Activated naive CD4-positive, alpha-beta T cell treated with anti-CD3 and anti-CD28 coated beads for 36 hours (primary cell): ENCODE measurements around the gene PFDN4. TPM values are rescaled to one million over a fixed set of nuclear protein-coding genes. Genes with fewer than 3 reads are reported as not detected.

ENCODE experiments used
- CTCF ChIA-PET: fragments of 350-600 bp; sonication (Branson Sonifier 250); formaldehyde crosslinking; loops from one replicate; lab custom pipeline; 2021; ENCODE audit warnings: antibody characterized with exemption; lab: Charles Lee
- DNase-seq: peaks from one replicate; pipeline ENCODE4 v3.0.0-alpha.2; 2020
- H3K27ac Mint-ChIP-seq: one replicate; pipeline ENCODE4 v1.8.0; 2021; ENCODE audit warnings: mild to moderate bottlenecking, mixed read lengths
- H3K27me3 Mint-ChIP-seq: one replicate; pipeline ENCODE4 v1.8.0; 2021; ENCODE audit warnings: low read depth, mixed read lengths
- H3K36me3 Mint-ChIP-seq: one replicate; pipeline ENCODE4 v1.8.0; 2021; ENCODE audit warnings: low read depth, mixed read lengths
- H3K4me1 Mint-ChIP-seq: one replicate; pipeline ENCODE4 v1.8.0; 2021; ENCODE audit warnings: low read depth, mixed read lengths
- H3K4me3 Mint-ChIP-seq: one replicate; pipeline ENCODE4 v1.8.0; 2021; ENCODE audit warnings: mild to moderate bottlenecking, moderate library complexity, mixed read lengths
- H3K9me3 Mint-ChIP-seq: one replicate; pipeline ENCODE4 v1.8.0; 2021; ENCODE audit warnings: mixed read lengths
- intact Hi-C: fragments of 100-400 bp; cut with micrococcal nuclease; formaldehyde crosslinking; loops from one replicate; pipeline ENCODE4 v1.15.1; 2023
- total RNA-seq, 2 experiments: library from RNA; stranded (reverse); gene quantifications; one replicate each; pipeline ENCODE4 v1.2.3, GENCODE V29; 2021

PFDN4 gene
- total RNA-seq, 2 experiments from 2014 or later: 48.8 to 53.3 TPM

- Mint-ChIP-seq H3K27ac (peak overlapping the region; percentile 77), H3K27me3 (no peaks in the 10 kb centered on the region), H3K4me1 (peaks cover 42% of the 10 kb centered on the region), H3K9me3 (no peaks in the 10 kb centered on the region), H3K4me3 (peak overlapping the region; percentile 85), H3K36me3 (peaks cover 7% of the 10 kb centered on the region)
- intact Hi-C loops: loop anchor here (1.0 to 5.0 kb wide), 4 partner anchors 13 to 631 kb away; no protein-coding TSS in a partner anchor
- peak; percentile 37 for DNase-seq
- CTCF ChIA-PET: interaction anchor here (0.9 to 2.2 kb wide), 7 partner anchors 9 to 439 kb away, joined by 3 to 8 read pairs (median 6); no protein-coding TSS in a partner anchor
Measured at GRCh38 chr20:54208548-54209176, 775 bp downstream of the PFDN4 start.

DNA sequence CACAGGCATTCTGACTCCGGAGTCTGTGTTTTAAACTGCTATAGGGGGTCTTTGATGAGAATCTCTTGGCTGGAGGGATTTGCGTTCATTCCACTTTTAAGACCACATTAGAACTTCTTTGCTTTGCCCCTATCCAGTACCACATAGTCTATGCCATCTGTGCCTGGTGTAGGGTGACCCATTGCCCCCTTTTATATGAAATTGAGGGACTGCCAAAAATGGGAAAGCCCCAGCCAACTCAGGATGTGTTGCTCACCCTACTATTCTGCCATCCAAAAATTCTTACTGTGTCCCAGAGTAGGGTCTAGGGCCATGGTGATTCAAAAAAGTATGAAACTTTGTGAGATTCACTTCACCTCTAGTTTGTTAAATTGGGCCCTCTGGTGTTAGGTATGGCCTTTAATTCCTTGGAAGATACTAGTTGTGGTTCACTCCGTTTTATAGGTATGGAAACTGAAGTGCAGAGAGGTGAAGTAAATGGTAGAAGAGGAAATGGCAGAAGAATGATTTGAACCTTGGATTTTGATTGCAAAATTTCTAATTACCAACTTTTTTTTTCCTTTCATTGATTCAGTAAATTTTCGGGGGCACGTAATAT lies 1.4 kb downstream of the PFDN4 start:
- Mint-ChIP-seq H3K36me3 (peaks cover 7% of the 10 kb centered on the region), H3K27me3 (no peaks in the 10 kb centered on the region), H3K4me1 (peaks cover 42% of the 10 kb centered on the region), H3K4me3 (peak overlapping the region; percentile 85), H3K9me3 (no peaks in the 10 kb centered on the region), H3K27ac (peak overlapping the region; percentile 77)
- intact Hi-C loops: loop anchor here (1.0 to 5.0 kb wide), 3 partner anchors 76 to 632 kb away; no protein-coding TSS in a partner anchor
- CTCF ChIA-PET: interaction anchor here (1.0 to 2.2 kb wide), 4 partner anchors 9 to 438 kb away, joined by 3 to 8 read pairs (median 7); no protein-coding TSS in a partner anchor
- DNase-seq: no peak

DNA sequence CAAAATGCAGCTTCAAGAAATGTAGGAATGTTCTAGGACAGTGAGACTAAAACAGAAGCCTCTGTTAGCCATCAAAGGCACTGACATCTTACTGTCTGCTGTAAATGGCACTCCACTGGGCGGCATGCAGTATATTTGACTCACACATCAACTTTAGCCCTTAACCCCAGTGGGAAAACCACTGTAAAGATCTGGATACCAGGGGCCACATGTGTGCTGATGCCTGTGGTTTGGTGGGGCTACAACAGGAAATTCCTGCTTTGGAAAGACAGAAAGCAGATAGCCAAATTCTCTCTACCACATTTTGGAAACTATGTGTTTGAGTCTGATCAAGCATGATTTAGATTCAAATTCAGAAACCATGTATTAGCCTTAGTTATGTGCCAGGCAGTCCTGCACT lies 4.3 kb downstream of the PFDN4 start:
- Mint-ChIP-seq H3K9me3 (no peaks in the 10 kb centered on the region), H3K27me3 (no peaks in the 10 kb centered on the region), H3K4me1 (peaks cover 44% of the 10 kb centered on the region), H3K27ac (no peak overlapping the region), H3K4me3 (no peak overlapping the region), H3K36me3 (peaks cover 16% of the 10 kb centered on the region)
- CTCF ChIA-PET: interaction anchor here (0.6 kb wide), 1 partner anchor 405 kb away, joined by 4 read pairs; no protein-coding TSS in a partner anchor
- no peak for DNase-seq
- intact Hi-C loops: no loop called here

- H3K27ac Mint-ChIP-seq: no peak overlapping the region
- CTCF ChIA-PET: interaction anchor here (0.7 to 1.4 kb wide), 3 partner anchors 110 to 435 kb away, joined by 3 to 5 read pairs (median 3); no protein-coding TSS in a partner anchor
- no peak for DNase-seq
- H3K9me3 Mint-ChIP-seq: no peaks in the 10 kb centered on the region
- no peak overlapping the region for H3K4me3 Mint-ChIP-seq
- intact Hi-C loops: no loop called here
- no peaks in the 10 kb centered on the region for H3K27me3 Mint-ChIP-seq
- H3K36me3 Mint-ChIP-seq: peaks cover 18% of the 10 kb centered on the region
- H3K4me1 Mint-ChIP-seq: peaks cover 46% of the 10 kb centered on the region
Measured at GRCh38 chr20:54212871-54213270, 5.0 kb downstream of the PFDN4 start.

GRCh38 chr20:54214566-54214965 lies 6.7 kb downstream of the PFDN4 start:
- Mint-ChIP-seq H3K4me3 (no peak overlapping the region), H3K36me3 (peaks cover 16% of the 10 kb centered on the region), H3K4me1 (peaks cover 40% of the 10 kb centered on the region), H3K9me3 (no peaks in the 10 kb centered on the region), H3K27ac (no peak overlapping the region), H3K27me3 (no peaks in the 10 kb centered on the region)
- CTCF ChIA-PET: interaction anchor here (0.7 to 2.1 kb wide), 5 partner anchors 15 to 435 kb away, joined by 3 to 14 read pairs (median 5); no protein-coding TSS in a partner anchor
- intact Hi-C loops: no loop called here
- no peak for DNase-seq

- intact Hi-C loops: no loop called here
- Mint-ChIP-seq H3K27ac (no peak overlapping the region), H3K36me3 (peaks cover 16% of the 10 kb centered on the region), H3K9me3 (no peaks in the 10 kb centered on the region), H3K4me3 (no peak overlapping the region), H3K4me1 (peaks cover 34% of the 10 kb centered on the region), H3K27me3 (no peaks in the 10 kb centered on the region)
- DNase-seq: no peak
- CTCF ChIA-PET: interaction anchor here (1.0 to 2.1 kb wide), 3 partner anchors 16 to 434 kb away, joined by 3 to 14 read pairs (median 6); no protein-coding TSS in a partner anchor
Measured at GRCh38 chr20:54215157-54215789, 7.4 kb downstream of the PFDN4 start.

DNA sequence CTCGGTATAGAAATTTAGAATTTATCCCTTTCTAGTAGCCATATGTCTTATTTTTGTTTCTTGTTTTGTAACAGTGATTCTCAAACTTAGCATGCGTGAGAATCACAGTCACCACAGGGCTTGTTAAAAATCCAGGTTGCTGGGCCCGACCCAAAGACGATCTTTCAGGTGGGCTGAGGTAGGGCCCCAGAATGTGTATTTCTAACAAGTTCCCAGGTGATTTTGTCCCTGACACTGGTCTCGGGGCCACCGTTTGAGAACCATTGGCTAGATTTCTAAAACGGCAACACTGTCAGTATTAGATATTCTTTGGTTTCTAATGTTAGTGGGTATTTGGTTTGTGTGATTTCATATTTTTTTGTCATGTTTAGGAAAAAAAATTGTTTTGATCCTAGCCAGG lies 9.9 kb downstream of the PFDN4 start:
- CTCF ChIA-PET: interaction anchor here (2.1 kb wide), 1 partner anchor 430 kb away, joined by 14 read pairs; no protein-coding TSS in a partner anchor
- Mint-ChIP-seq H3K27ac (no peak overlapping the region), H3K36me3 (peaks cover 17% of the 10 kb centered on the region), H3K27me3 (no peaks in the 10 kb centered on the region), H3K4me1 (peaks cover 40% of the 10 kb centered on the region), H3K9me3 (no peaks in the 10 kb centered on the region), H3K4me3 (no peak overlapping the region)
- no peak for DNase-seq
- intact Hi-C loops: no loop called here

DNA sequence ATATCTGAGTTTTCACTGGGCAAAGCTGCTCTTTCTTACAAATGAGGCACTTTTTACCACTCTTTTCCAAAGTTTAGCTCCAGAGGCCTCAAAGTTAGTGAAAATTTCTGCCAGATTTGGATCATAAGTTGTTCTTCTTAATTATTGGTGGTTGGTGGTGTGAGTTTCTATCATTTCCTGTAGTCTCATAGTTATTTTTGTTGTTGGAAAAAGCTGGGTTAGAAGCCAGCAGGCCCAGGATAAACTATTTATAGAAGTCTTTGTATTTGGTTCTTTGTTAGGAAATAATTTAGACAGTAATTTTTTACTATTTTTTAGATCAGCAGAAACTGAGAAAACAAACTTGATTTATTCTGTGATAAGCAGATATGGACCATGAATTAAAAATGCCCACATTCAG lies 10.6 kb downstream of the PFDN4 start:
- CTCF ChIA-PET: interaction anchor here (2.1 kb wide), 2 partner anchors 8 to 430 kb away, joined by 4 to 14 read pairs; no protein-coding TSS in a partner anchor
- H3K27me3 Mint-ChIP-seq: no peaks in the 10 kb centered on the region
- peaks cover 17% of the 10 kb centered on the region for H3K36me3 Mint-ChIP-seq
- H3K27ac Mint-ChIP-seq: no peak overlapping the region
- DNase-seq: no peak
- no peak overlapping the region for H3K4me3 Mint-ChIP-seq
- H3K9me3 Mint-ChIP-seq: no peaks in the 10 kb centered on the region
- peaks cover 40% of the 10 kb centered on the region for H3K4me1 Mint-ChIP-seq
- intact Hi-C loops: no loop called here

DNA sequence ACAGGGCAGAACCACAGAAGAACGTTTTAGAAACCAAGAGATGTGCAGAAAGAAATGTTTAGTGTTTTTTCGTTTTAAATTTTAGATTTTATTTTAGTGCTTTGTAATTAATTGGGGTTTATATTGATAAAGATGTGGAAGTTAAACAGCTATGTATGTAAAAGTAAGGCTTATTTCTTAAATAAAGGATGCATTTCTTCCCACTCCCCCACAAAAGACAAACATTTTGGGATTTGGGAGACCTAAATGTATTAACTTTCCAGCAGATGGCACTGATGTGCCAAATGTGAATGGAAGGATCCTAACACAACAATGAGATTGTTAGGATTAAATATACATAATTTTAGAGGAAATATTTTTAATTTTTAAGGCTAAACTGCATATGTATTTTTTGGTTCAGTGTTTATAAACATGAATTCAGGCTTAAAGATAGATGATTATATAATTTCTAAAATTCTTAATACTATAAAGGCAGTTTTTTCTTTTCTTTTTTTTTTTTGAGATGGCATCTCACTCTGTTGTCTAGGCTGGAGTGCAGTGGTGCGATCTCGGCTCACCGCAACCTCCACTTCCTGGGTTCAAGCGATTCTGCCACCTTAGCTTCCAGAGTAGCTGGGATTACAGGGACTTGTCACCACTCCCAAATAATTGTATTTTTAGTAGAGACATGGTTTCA lies 12.0 kb downstream of the PFDN4 start:
- H3K27ac Mint-ChIP-seq: peak overlapping the region; percentile 85
- CTCF ChIA-PET: interaction anchor here (0.7 to 2.1 kb wide), 4 partner anchors 9 to 428 kb away, joined by 3 to 14 read pairs (median 6); partner anchors contain the start of gene PFDN4
- DNase-seq: peak; percentile 33
- intact Hi-C loops: loop anchor here (1.0 to 5.0 kb wide), 2 partner anchors 252 to 427 kb away; no protein-coding TSS in a partner anchor
- H3K4me1 Mint-ChIP-seq: peaks cover 40% of the 10 kb centered on the region
- H3K27me3 Mint-ChIP-seq: no peaks in the 10 kb centered on the region
- no peak overlapping the region for H3K4me3 Mint-ChIP-seq
- H3K9me3 Mint-ChIP-seq: no peaks in the 10 kb centered on the region
- peaks cover 17% of the 10 kb centered on the region for H3K36me3 Mint-ChIP-seq

- peaks cover 41% of the 10 kb centered on the region for H3K4me1 Mint-ChIP-seq
- H3K36me3 Mint-ChIP-seq: peaks cover 16% of the 10 kb centered on the region
- no peaks in the 10 kb centered on the region for H3K9me3 Mint-ChIP-seq
- no peak for DNase-seq
- H3K27me3 Mint-ChIP-seq: no peaks in the 10 kb centered on the region
- no peak overlapping the region for H3K4me3 Mint-ChIP-seq
- peak overlapping the region; percentile 85 for H3K27ac Mint-ChIP-seq
- CTCF ChIA-PET: interaction anchor here (0.6 kb wide), 1 partner anchor 422 kb away, joined by 3 read pairs; no protein-coding TSS in a partner anchor
- intact Hi-C loops: loop anchor here (1.0 to 5.0 kb wide), 5 partner anchors 12 to 427 kb away; partner anchors contain the start of gene PFDN4
Measured at GRCh38 chr20:54220722-54221121, 12.8 kb downstream of the PFDN4 start.

DNA sequence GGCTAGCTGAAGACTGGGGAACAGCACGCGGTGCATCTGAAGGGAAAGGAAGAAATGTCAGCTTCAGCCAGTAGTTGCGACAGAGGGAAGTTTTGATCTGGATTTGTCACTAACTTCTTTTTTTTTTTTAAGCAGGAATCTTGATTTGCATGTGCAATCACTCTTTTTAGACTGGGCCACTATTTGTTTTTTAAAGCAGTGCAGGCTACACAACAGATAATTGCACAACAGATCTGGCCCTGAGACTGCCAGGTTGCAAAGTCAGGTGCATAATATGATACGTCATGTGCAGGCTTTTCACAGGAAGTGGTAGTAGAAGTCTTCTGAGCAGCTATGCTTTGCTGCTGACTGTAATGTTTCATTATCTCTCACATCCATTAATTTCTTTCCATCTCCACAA lies 13.5 kb downstream of the PFDN4 start:
- Mint-ChIP-seq H3K4me1 (peaks cover 39% of the 10 kb centered on the region), H3K27ac (peak overlapping the region; percentile 85), H3K36me3 (peaks cover 13% of the 10 kb centered on the region), H3K9me3 (no peaks in the 10 kb centered on the region), H3K27me3 (no peaks in the 10 kb centered on the region), H3K4me3 (no peak overlapping the region)
- peak; percentile 58 for DNase-seq
- CTCF ChIA-PET: interaction anchor here (0.6 to 1.8 kb wide), 5 partner anchors 14 to 429 kb away, joined by 3 to 5 read pairs (median 3); partner anchors contain the start of gene PFDN4
- intact Hi-C loops: loop anchor here (1.0 to 5.0 kb wide), 4 partner anchors 13 to 251 kb away; partner anchors contain the start of gene PFDN4
